ENCODE results near the gene CFAP141.

- TF ChIP-seq RXRA (IDR thresholded peaks at IDR 0.05) (no peak), CTCF (IDR thresholded peaks at IDR 0.05; ENCODE audit: low read depth, low read length, missing input control) (no peak), REST (IDR thresholded peaks at IDR 0.05) (no peak), SP1 (IDR thresholded peaks at IDR 0.05) (no peak), YY1 (IDR thresholded peaks at IDR 0.05) (no peak)
Measured at GRCh38 chr1:154171880-154172279, 34.3 kb downstream of the CFAP141 start.
